Fibroblast of lung (primary cell): ENCODE data around the gene ERBB4. TPM values are rescaled to one million over a fixed set of nuclear protein-coding genes. Genes with fewer than 3 reads are reported as not detected.
"Not testable (repeated sequence)": the region's sequence is repeated elsewhere in the genome, so short reads cannot be mapped to it uniquely, and the experiment has no call there.

Source experiments
- DNase-seq, 2 donors: peaks; one replicate each; pipeline versions ENCODE4 v3.0.0 to v3.0.0-alpha.2; 2010; ENCODE audit warnings: low read depth in 2 of 2
- H2AFZ ChIP-seq: 2 replicates; pipeline ENCODE4 v1.5.1; 2012; ENCODE audit warnings: low read length, control low read depth, inconsistent platforms
- H3K27ac ChIP-seq: 2 replicates; pipeline ENCODE4 v1.5.1; 2011; ENCODE audit warnings: low read length, control low read depth; ENCODE audit not compliant: insufficient read depth
- H3K27me3 ChIP-seq: 2 replicates; pipeline ENCODE4 v1.5.1; 2011; ENCODE audit warnings: mild to moderate bottlenecking, low read length; ENCODE audit not compliant: control insufficient read depth, insufficient read depth
- H3K36me3 ChIP-seq: 2 replicates; pipeline ENCODE4 v1.5.1; 2011; ENCODE audit warnings: low read length; ENCODE audit not compliant: control insufficient read depth, insufficient read depth
- H3K4me1 ChIP-seq: 2 replicates; pipeline ENCODE4 v1.5.1; 2011; ENCODE audit warnings: low read length; ENCODE audit not compliant: control insufficient read depth, insufficient read depth; ENCODE audit errors: extremely low read depth
- H3K4me2 ChIP-seq: 2 replicates; pipeline ENCODE4 v1.5.1; 2011; ENCODE audit warnings: low read length, control low read depth; ENCODE audit not compliant: insufficient read depth; ENCODE audit errors: extremely low read depth
- H3K4me3 ChIP-seq, 4 experiments: fragments of 200-600 bp in 1 of 4; sonication (generic) in 1 of 4; replicated peaks in 1 of 4; 2 replicates each; pipeline ENCODE4 v1.5.1; 2011 to 2016; ENCODE audit warnings: low read length in 4 of 4, low read depth in 3 of 4, mild to moderate bottlenecking in 3 of 4, control low read depth in 2 of 4, inconsistent platforms in 1 of 4, mixed read lengths in 1 of 4; ENCODE audit not compliant: insufficient read depth in 1 of 4; ENCODE audit errors: control extremely low read depth in 1 of 4
- H3K79me2 ChIP-seq: 2 replicates; pipeline ENCODE4 v1.5.1; 2012; ENCODE audit warnings: mild to moderate bottlenecking, low read length, inconsistent platforms; ENCODE audit not compliant: control insufficient read depth, insufficient read depth
- H3K9ac ChIP-seq: 2 replicates; pipeline ENCODE4 v1.5.1; 2011; ENCODE audit warnings: mild to moderate bottlenecking, low read length, control low read depth; ENCODE audit not compliant: insufficient read depth
- H3K9me3 ChIP-seq: 2 replicates; pipeline ENCODE4 v1.5.1; 2012; ENCODE audit warnings: low read depth, low read length; ENCODE audit not compliant: control insufficient read depth, insufficient read depth
- H4K20me1 ChIP-seq: 2 replicates; pipeline ENCODE4 v1.5.1; 2011; ENCODE audit warnings: low read length; ENCODE audit not compliant: control insufficient read depth, insufficient read depth; ENCODE audit errors: extremely low read depth
- EZH2 ChIP-seq: IDR thresholded peaks from 2 replicates; pipeline ENCODE4 v1.5.1; 2012; ENCODE audit warnings: low read length, control low read depth, mild to moderate bottlenecking; ENCODE audit errors: missing control alignments
- polyA plus RNA-seq, 2 donors: library from polyadenylated mRNA; depleted of rRNA in 1 of 2; stranded (reverse) in 1 of 2; unstranded in 1 of 2; fragments of >200 nt; gene quantifications; 2 replicates each; pipeline ENCODE4 v1.2.1, GENCODE V29; 2011 to 2012; ENCODE audit warnings: missing spikeins in 1 of 2
- total RNA-seq: library from RNA; depleted of rRNA; stranded (reverse); fragments of >200 nt; gene quantifications from 2 replicates; pipeline ENCODE4 v1.2.1, GENCODE V29; 2014
- TF ChIP-seq, protein P1 (sequence below), 2 donors: IDR thresholded peaks in 1 of 2; conservative IDR thresholded peaks in 1 of 2; 1 replicate in 1 of 2; 2 replicates in 1 of 2; pipeline ENCODE4 v1.5.1; 2011 to 2012; ENCODE audit warnings: low read length in 2 of 2, control low read depth in 1 of 2, inconsistent platforms in 1 of 2, low read depth in 1 of 2, mild to moderate bottlenecking in 1 of 2

Gene ERBB4
- total and polyA plus RNA-seq, 2 donors (not counting 1 experiment from before 2014, with no cell fraction given), result 0.08 to 0.17 TPM

DNA sequence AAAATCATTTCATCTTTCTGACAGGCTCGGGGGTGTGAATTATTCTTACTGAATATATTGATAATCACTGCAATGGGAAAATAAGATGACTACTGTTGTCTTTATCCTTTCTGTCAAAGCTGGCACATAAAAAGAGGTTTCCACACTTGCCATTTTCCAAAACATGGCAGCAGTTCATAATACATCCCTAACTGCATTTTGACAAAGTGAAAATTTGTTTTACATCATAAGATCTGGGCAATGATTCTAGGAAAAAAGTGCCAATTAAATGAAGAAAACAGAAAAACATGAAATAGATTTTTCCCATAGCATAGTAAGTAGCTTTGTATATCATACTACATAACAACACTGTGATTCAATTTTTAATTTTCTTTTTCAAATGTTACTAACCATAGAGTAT, 65.4 kb downstream of the ERBB4 start:
- Histone ChIP-seq H3K79me2 (no peaks in the 10 kb centered on the region), H3K4me1 (no peaks in the 10 kb centered on the region), H3K4me2 (no peak overlapping the region), H4K20me1 (no peaks in the 10 kb centered on the region), H3K4me3 (no peak overlapping the region), H3K27me3 (no peaks in the 10 kb centered on the region), H2AFZ (no peak overlapping the region), H3K9me3 (no peaks in the 10 kb centered on the region), H3K36me3 (no peaks in the 10 kb centered on the region), H3K27ac (no peak overlapping the region), H3K9ac (no peak overlapping the region)
- no peak for TF ChIP-seq EZH2
- TF ChIP-seq, protein P1, sequence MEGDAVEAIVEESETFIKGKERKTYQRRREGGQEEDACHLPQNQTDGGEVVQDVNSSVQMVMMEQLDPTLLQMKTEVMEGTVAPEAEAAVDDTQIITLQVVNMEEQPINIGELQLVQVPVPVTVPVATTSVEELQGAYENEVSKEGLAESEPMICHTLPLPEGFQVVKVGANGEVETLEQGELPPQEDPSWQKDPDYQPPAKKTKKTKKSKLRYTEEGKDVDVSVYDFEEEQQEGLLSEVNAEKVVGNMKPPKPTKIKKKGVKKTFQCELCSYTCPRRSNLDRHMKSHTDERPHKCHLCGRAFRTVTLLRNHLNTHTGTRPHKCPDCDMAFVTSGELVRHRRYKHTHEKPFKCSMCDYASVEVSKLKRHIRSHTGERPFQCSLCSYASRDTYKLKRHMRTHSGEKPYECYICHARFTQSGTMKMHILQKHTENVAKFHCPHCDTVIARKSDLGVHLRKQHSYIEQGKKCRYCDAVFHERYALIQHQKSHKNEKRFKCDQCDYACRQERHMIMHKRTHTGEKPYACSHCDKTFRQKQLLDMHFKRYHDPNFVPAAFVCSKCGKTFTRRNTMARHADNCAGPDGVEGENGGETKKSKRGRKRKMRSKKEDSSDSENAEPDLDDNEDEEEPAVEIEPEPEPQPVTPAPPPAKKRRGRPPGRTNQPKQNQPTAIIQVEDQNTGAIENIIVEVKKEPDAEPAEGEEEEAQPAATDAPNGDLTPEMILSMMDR (conservative IDR thresholded peaks at IDR 0.05 in 1 of 2, IDR thresholded peaks at IDR 0.05 in 1 of 2; ENCODE audit: low read depth in 1 of 2, low read length in 2 of 2), result no peak
- DNase-seq, result no peak

DNA sequence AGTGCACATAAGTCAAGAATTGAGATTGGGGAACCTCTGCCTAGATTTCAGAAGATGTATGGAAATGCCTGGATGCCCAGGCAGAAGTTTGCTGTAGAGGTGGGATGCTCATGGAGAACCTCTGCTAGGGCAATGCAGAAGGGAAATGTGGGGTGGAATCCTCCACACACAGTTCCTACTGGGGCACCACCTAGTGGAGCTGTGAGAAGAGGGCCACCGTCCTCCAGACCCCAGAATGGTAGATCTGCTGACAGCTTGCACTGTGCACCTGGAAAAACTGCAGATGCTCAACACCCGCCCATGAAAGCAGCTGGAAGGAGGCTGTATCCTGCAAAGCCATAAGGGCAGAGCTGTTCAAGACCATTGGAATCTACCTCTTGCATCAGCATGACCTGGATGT, 71.1 kb downstream of the ERBB4 start:
- not testable (repeated sequence) for H3K4me1 ChIP-seq, H3K4me3 ChIP-seq, H3K9me3 ChIP-seq, H2AFZ ChIP-seq, H3K27ac ChIP-seq, H3K36me3 ChIP-seq, H3K4me2 ChIP-seq, H3K9ac ChIP-seq, DNase-seq, H3K27me3 ChIP-seq, H4K20me1 ChIP-seq, H3K79me2 ChIP-seq

DNA sequence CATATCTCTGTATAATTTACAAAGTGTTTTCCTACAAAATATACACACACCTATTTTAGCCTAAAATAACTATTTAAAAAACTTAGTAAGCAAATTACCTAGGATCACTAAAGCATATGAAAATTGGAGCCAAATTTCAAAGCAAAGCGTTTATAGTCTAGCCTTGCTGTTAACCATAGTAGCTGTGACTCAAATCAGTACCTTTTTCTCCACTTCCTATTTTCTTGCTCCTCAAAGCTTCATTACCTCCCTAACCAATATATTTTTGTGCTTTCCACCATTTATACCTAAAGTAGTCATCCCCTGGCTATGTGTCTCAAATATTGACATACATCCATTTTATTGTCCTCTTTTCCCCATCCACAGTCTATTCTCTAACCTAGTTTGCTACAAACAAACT, 73.1 kb downstream of the ERBB4 start:
- Histone ChIP-seq H3K27me3 (no peaks in the 10 kb centered on the region), H3K4me2 (no peak overlapping the region), H3K9me3 (no peaks in the 10 kb centered on the region), H3K4me1 (no peaks in the 10 kb centered on the region), H3K27ac (no peak overlapping the region), H4K20me1 (no peaks in the 10 kb centered on the region), H2AFZ (no peak overlapping the region), H3K4me3 (no peak overlapping the region), H3K36me3 (no peaks in the 10 kb centered on the region), H3K79me2 (no peaks in the 10 kb centered on the region), H3K9ac (no peak overlapping the region)
- no peak for TF ChIP-seq EZH2
- TF ChIP-seq, protein P1 (conservative IDR thresholded peaks at IDR 0.05 in 1 of 2, IDR thresholded peaks at IDR 0.05 in 1 of 2; ENCODE audit: low read depth in 1 of 2, low read length in 2 of 2), result no peak
- no peak for DNase-seq

DNA sequence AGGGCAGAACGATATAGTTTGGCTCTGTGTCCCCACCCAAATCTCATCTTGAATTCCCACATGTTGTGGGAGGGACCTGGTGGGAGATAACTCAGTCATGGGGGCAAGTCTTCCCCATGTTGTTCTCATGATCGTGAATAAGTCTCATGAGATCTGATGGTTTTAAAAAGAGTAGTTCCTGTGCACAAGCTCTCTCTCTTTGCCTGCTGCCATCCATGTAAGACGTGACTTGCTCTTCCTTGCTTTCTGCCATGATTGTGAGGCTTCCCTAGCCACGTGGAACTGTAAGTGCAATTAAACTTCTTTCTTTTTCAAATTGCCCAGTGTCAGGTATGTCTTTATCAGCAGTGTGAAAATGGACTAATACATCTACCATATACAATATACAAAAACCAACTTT, 76.9 kb downstream of the ERBB4 start:
- H3K4me2 ChIP-seq, H3K4me3 ChIP-seq, H3K27ac ChIP-seq, H3K36me3 ChIP-seq, H3K4me1 ChIP-seq, H3K9me3 ChIP-seq, H4K20me1 ChIP-seq, H3K9ac ChIP-seq, H3K79me2 ChIP-seq, H2AFZ ChIP-seq, DNase-seq, H3K27me3 ChIP-seq: not testable (repeated sequence)
